Testis (tissue), 3 donors: ENCODE measurements around the gene ZNF333. TPM values are rescaled to one million over a fixed set of nuclear protein-coding genes. Genes with fewer than 3 reads are reported as not detected.
A peak's percentile ranks its signal among the peaks of the same experiment; 100 is the strongest.
"Not testable (repeated sequence)": the region's sequence is repeated elsewhere in the genome, so short reads cannot be mapped to it uniquely, and the experiment has no call there.

Experiments
- DNase-seq: peaks from one replicate; pipeline ENCODE4 v3.0.0-alpha.2; 2019
- H3K27ac ChIP-seq, 2 donors: fragments of 200-600 bp; sonication (generic); one replicate each; pipeline ENCODE4 v1.5.1; 2019
- H3K27me3 ChIP-seq: fragments of 200-600 bp; sonication (generic); one replicate; pipeline ENCODE4 v1.5.1; 2019
- H3K36me3 ChIP-seq: fragments of 200-600 bp; sonication (generic); one replicate; pipeline ENCODE4 v1.5.1; 2017; ENCODE audit warnings: low read depth; ENCODE audit errors: missing control alignments
- H3K4me1 ChIP-seq: fragments of 200-600 bp; sonication (generic); one replicate; pipeline ENCODE4 v1.5.1; 2019
- H3K4me3 ChIP-seq, 2 donors: fragments of 200-600 bp; sonication (generic); one replicate each; pipeline ENCODE4 v1.5.1; 2017 to 2019
- H3K9me3 ChIP-seq: fragments of 200-600 bp; sonication (generic); one replicate; pipeline ENCODE4 v1.5.1; 2017
- CTCF ChIP-seq, 3 experiments: fragments of 450-650 bp in 2 of 3; fragments of 200-600 bp in 1 of 3; sonication (generic) in 1 of 3; IDR thresholded peaks; one replicate each; pipeline ENCODE4 v1.5.1; 2016 to 2019; ENCODE audit warnings: antibody characterized with exemption in 3 of 3, mild to moderate bottlenecking in 2 of 3, moderate library complexity in 1 of 3
- POLR2A ChIP-seq: fragments of 450-650 bp; IDR thresholded peaks from one replicate; pipeline ENCODE4 v1.6.1; 2017; ENCODE audit warnings: antibody characterized with exemption, mild to moderate bottlenecking, moderate library complexity
- WGBS, 2 donors: methylation state at CpG; one replicate each; pipeline ENCODE4 v1.1.5; 2018; 5-methylcytosine and 5-hydroxymethylcytosine counted together
- intact Hi-C: fragments of 100-400 bp; cut with DNase I; formaldehyde crosslinking; loops from one replicate; pipeline ENCODE4 v1.15.1; 2023; ENCODE audit warnings: low total_unique reads
- polyA plus RNA-seq: library from polyadenylated mRNA; stranded (reverse); fragments of 350-450 nt; fragmentation: Illumina TruSeq; extraction: RNeasy Lipid Tissue Mini Kit (QIAGEN cat#74804); gene quantifications from one replicate; pipeline ENCODE4 v1.2.3, GENCODE V29; 2014; ENCODE audit warnings: low read depth, low replicate concordance; ENCODE audit not compliant: insufficient read depth
- total RNA-seq, 2 donors: library from RNA; depleted of rRNA; stranded (reverse); fragments of >200 nt; gene quantifications; one replicate each; pipeline ENCODE4 v1.2.3, GENCODE V29; 2016

The ZNF333 gene
- total and polyA plus RNA-seq, 3 donors from 2014 or later = 24.2 to 48.7 (median 42.4) TPM

GRCh38 chr19:14772995-14773394 lies 83.1 kb downstream of the ZNF333 start:
- DNase-seq = no peak
- intact Hi-C loops = no loop called here
- H3K27me3 ChIP-seq = no peaks in the 10 kb centered on the region
- H3K4me1 ChIP-seq = peaks cover 2% of the 10 kb centered on the region
- no peak overlapping the region for H3K27ac ChIP-seq
- H3K4me3 ChIP-seq = no peak overlapping the region
- no peaks in the 10 kb centered on the region for H3K9me3 ChIP-seq
- no peak for TF ChIP-seq CTCF (IDR thresholded peaks at IDR 0.05)
- no peak for TF ChIP-seq POLR2A
- H3K36me3 ChIP-seq = no peaks in the 10 kb centered on the region
- 83 to 94% methylated on average over 7 of the region's 7 CpGs for WGBS, 2 donors

GRCh38 chr19:14773722-14774121 lies 83.9 kb downstream of the ZNF333 start:
- H3K36me3 ChIP-seq, intact Hi-C loops, H3K27me3 ChIP-seq: not testable (repeated sequence)

GRCh38 chr19:14774373-14774772 lies 84.5 kb downstream of the ZNF333 start:
- no peaks in the 10 kb centered on the region for H3K9me3 ChIP-seq
- no peak overlapping the region for H3K4me3 ChIP-seq
- no peak for TF ChIP-seq POLR2A
- TF ChIP-seq CTCF (IDR thresholded peaks at IDR 0.05) = no peak
- H3K27me3 ChIP-seq = no peaks in the 10 kb centered on the region
- intact Hi-C loops = no loop called here
- DNase-seq = no peak
- peaks cover 2% of the 10 kb centered on the region for H3K4me1 ChIP-seq
- H3K27ac ChIP-seq = no peak overlapping the region
- WGBS, 2 donors = 73 to 76% methylated on average over 10 of the region's 10 CpGs
- no peaks in the 10 kb centered on the region for H3K36me3 ChIP-seq

More at GRCh38 chr19:14773722-14774121, 83.9 kb downstream of the ZNF333 start:
- not testable (repeated sequence) for H3K4me3 ChIP-seq, H3K4me1 ChIP-seq, H3K9me3 ChIP-seq, H3K27ac ChIP-seq, DNase-seq
- 72 to 86% methylated on average over 4 to 8 of the region's 9 CpGs for WGBS, 2 donors

- H3K4me1 ChIP-seq, intact Hi-C loops, H3K4me3 ChIP-seq, DNase-seq, H3K36me3 ChIP-seq, H3K27me3 ChIP-seq, H3K27ac ChIP-seq, H3K9me3 ChIP-seq: not testable (repeated sequence)
- WGBS, 2 donors = 55 to 67% methylated on average over 8 of the region's 8 CpGs
Measured at GRCh38 chr19:14775326-14775725, 85.5 kb downstream of the ZNF333 start.

GRCh38 chr19:14775869-14776586 lies 86.2 kb downstream of the ZNF333 start:
- intact Hi-C loops = no loop called here
- Histone ChIP-seq H3K9me3 (no peaks in the 10 kb centered on the region), H3K4me1 (peaks cover 2% of the 10 kb centered on the region), H3K36me3 (no peaks in the 10 kb centered on the region), H3K27me3 (no peaks in the 10 kb centered on the region), H3K27ac (no peak overlapping the region), H3K4me3 (peak overlapping the region in 1 of 2 donors; percentile 48)
- WGBS, 2 donors = 3 to 4% methylated on average over 17 to 22 of the region's 22 CpGs
- DNase-seq = no peak
- no peak for TF ChIP-seq CTCF (IDR thresholded peaks at IDR 0.05)
- TF ChIP-seq POLR2A = no peak

- H3K36me3 ChIP-seq, DNase-seq, H3K4me3 ChIP-seq, H3K4me1 ChIP-seq, H3K27me3 ChIP-seq, H3K9me3 ChIP-seq, H3K27ac ChIP-seq, intact Hi-C loops: not testable (repeated sequence)
- WGBS, 2 donors = 94 to 96% methylated on average over 4 of the region's 4 CpGs
Measured at GRCh38 chr19:14777645-14778044, 87.8 kb downstream of the ZNF333 start.

GRCh38 chr19:14778110-14778845 lies 88.4 kb downstream of the ZNF333 start, which contains the start of gene ADGRE2:
Gene ADGRE2 (minus strand): TSS chr19:14778560. CDS start chr19:14776756, 1,804 bp downstream.
- H3K4me3 ChIP-seq, H3K36me3 ChIP-seq, H3K27ac ChIP-seq, DNase-seq, intact Hi-C loops, H3K27me3 ChIP-seq, H3K4me1 ChIP-seq, H3K9me3 ChIP-seq: not testable (repeated sequence)
- 73 to 74% methylated on average over 12 of the region's 12 CpGs for WGBS, 2 donors
